Esophagus muscularis mucosa (tissue), 4 donors: Measurements from ENCODE around the gene CCNO.

Experiments
- EP300 ChIP-seq: sonication (generic); formaldehyde crosslinking; IDR thresholded peaks from one replicate; pipeline ENCODE4 v1.6.1; 2017; ENCODE audit warnings: antibody characterized with exemption
- POLR2A ChIP-seq: fragments of 450-650 bp; IDR thresholded peaks from one replicate; pipeline ENCODE4 v1.6.1; 2017; ENCODE audit warnings: antibody characterized with exemption, moderate library complexity, mild to moderate bottlenecking, low read depth
- POLR2AphosphoS5 ChIP-seq, 2 donors: sonication (generic); formaldehyde crosslinking; IDR thresholded peaks; one replicate each; pipeline ENCODE4 v1.6.1; 2017; ENCODE audit warnings: antibody characterized with exemption in 2 of 2
- TF ChIP-seq, protein P1 (sequence below), 3 experiments: fragments of 200-600 bp in 2 of 3; fragments of 450-650 bp in 1 of 3; sonication (generic) in 2 of 3; IDR thresholded peaks; one replicate each; pipeline ENCODE4 v1.5.1; 2017 to 2019; ENCODE audit warnings: antibody characterized with exemption in 3 of 3, mild to moderate bottlenecking in 2 of 3, moderate library complexity in 1 of 3

DNA sequence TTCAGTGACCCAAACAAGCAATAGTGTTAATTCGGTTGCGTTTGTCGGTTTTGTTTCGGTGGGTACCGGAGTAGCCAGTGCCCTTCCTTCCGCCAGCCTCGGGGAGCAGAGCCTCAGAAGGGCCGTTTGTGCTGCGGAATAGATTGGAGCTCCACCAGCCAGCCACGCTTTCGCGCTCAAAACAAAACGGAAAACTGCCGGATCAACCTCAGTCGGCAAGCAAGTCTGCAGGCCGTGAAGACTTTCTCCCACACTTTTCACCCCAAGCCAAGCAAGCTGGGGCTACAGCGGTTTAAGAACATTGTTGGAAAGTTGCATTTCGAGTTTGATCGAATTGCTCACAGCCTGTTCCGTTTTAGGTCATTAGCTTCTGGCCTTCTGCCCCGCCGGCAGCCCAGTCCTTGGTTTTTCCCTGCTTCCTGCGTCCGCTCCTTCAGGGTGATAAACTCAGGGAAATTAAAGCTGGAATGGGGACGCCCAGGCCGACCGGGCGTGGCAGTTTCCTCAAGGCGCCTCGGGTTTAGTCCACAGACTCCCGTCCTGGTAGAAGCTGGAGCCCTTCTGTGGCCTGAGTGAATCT is 803 bp upstream of the CCNO start:
- TF ChIP-seq POLR2A (no peak), POLR2AphosphoS5 (IDR thresholded peaks at IDR 0.05) (no peak), EP300 (no peak)
- TF ChIP-seq, protein P1, sequence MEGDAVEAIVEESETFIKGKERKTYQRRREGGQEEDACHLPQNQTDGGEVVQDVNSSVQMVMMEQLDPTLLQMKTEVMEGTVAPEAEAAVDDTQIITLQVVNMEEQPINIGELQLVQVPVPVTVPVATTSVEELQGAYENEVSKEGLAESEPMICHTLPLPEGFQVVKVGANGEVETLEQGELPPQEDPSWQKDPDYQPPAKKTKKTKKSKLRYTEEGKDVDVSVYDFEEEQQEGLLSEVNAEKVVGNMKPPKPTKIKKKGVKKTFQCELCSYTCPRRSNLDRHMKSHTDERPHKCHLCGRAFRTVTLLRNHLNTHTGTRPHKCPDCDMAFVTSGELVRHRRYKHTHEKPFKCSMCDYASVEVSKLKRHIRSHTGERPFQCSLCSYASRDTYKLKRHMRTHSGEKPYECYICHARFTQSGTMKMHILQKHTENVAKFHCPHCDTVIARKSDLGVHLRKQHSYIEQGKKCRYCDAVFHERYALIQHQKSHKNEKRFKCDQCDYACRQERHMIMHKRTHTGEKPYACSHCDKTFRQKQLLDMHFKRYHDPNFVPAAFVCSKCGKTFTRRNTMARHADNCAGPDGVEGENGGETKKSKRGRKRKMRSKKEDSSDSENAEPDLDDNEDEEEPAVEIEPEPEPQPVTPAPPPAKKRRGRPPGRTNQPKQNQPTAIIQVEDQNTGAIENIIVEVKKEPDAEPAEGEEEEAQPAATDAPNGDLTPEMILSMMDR (IDR thresholded peaks at IDR 0.05) = no peak
